Heart left ventricle (tissue), 16 donors: ENCODE data around the gene NUDT12. TPM values are rescaled to one million over a fixed set of nuclear protein-coding genes. Genes with fewer than 3 reads are reported as not detected.

Source experiments
- ATAC-seq, 4 donors: fragments of 200-7000 bp; cut with Tn5 transposase; one replicate each; pipeline ENCODE4 v1.9.1; 2020 to 2022; ENCODE audit warnings: moderate library complexity in 4 of 4, mild to moderate bottlenecking in 3 of 4, moderate number of reproducible peaks in 1 of 4
- DNase-seq, 5 donors: peaks; one replicate each; pipeline ENCODE4 v3.0.0-alpha.2; 2020
- H3K27ac ChIP-seq, 12 donors: fragments of 200-600 bp; sonication (generic) in 4 of 12; one replicate each; pipeline versions ENCODE4 v1.5.0 to v1.8.0; 2016 to 2022; ENCODE audit warnings: mild to moderate bottlenecking in 2 of 12
- H3K27me3 ChIP-seq, 9 donors: fragments of 200-600 bp; sonication (generic) in 2 of 9; one replicate each; pipeline versions ENCODE4 v1.5.1 to v1.8.0; 2016 to 2022; ENCODE audit warnings: mild to moderate bottlenecking in 3 of 9
- H3K36me3 ChIP-seq, 9 donors: fragments of 200-600 bp; sonication (generic) in 2 of 9; one replicate each; pipeline versions ENCODE4 v1.5.0 to v1.8.0; 2018 to 2022; ENCODE audit warnings: mild to moderate bottlenecking in 2 of 9
- H3K4me1 ChIP-seq, 12 donors: fragments of 200-600 bp; sonication (generic) in 4 of 12; one replicate each; pipeline versions ENCODE4 v1.5.0 to v1.8.0; 2016 to 2022; ENCODE audit warnings: mild to moderate bottlenecking in 3 of 12
- H3K4me3 ChIP-seq, 12 donors: fragments of 200-600 bp; sonication (generic) in 4 of 12; one replicate each; pipeline versions ENCODE4 v1.5.0 to v1.8.0; 2017 to 2022; ENCODE audit warnings: mild to moderate bottlenecking in 9 of 12, moderate library complexity in 4 of 12
- H3K9me3 ChIP-seq, 12 donors: fragments of 200-600 bp; sonication (generic) in 4 of 12; one replicate each; pipeline versions ENCODE4 v1.5.0 to v1.8.0; 2016 to 2022; ENCODE audit warnings: mild to moderate bottlenecking in 1 of 12
- CTCF ChIP-seq, 12 donors: fragments of 200-600 bp; sonication (generic) in 4 of 12; IDR thresholded peaks; one replicate each; pipeline versions ENCODE4 v1.5.0 to v1.8.0; 2018 to 2022; ENCODE audit warnings: antibody characterized with exemption in 12 of 12, mild to moderate bottlenecking in 5 of 12
- POLR2A ChIP-seq, 2 donors: fragments of 450-650 bp; IDR thresholded peaks; one replicate each; pipeline ENCODE4 v1.6.1; 2017; ENCODE audit warnings: antibody characterized with exemption in 2 of 2, mild to moderate bottlenecking in 2 of 2, moderate library complexity in 2 of 2
- WGBS, 4 donors: extraction: QIAGEN DNeasy Blood & Tissue Kit in 2 of 4; methylation state at CpG; one replicate each; pipeline versions ENCODE4 v1.1.5 to v1.1.7; 2013 to 2018; 5-methylcytosine and 5-hydroxymethylcytosine counted together
- intact Hi-C, 10 donors: fragments of 100-400 bp; cut with DNase I; formaldehyde crosslinking; loops; one replicate each; pipeline versions ENCODE4 v1.11.1 to v1.14.2; 2022
- long read RNA-seq, 3 donors: library from polyadenylated mRNA; unstranded; transcript quantifications; one replicate each; pipeline ENCODE4 v2.0.0, GENCODE V29; 2020 to 2021
- polyA plus RNA-seq, 2 donors: library from polyadenylated mRNA; stranded (reverse); fragments of 200-250 nt; gene quantifications; one replicate each; pipeline ENCODE4 v1.2.3, GENCODE V29; 2013
- total RNA-seq, 9 donors: library from RNA; depleted of rRNA in 2 of 9; stranded (reverse); fragments of >200 nt in 2 of 9; fragmentation: NEBNext Ultra II Directional in 3 of 9; extraction: Animal tissue kit (Norgen Biotek cat#: 25700) in 3 of 9; gene quantifications; one replicate each; pipeline versions ENCODE4 v1.1.0 to v1.2.4, GENCODE V29; 2016 to 2023
- donor health status: ischemic (EF 13 %, LVEDD 7.1; RV severe dilation, severe dysfunction).
- donor health status: healthy with polysubstance abuse.
- donor health status: DM: no; HTN: yes; CAD: no.
- donor health status: DM: no; HTN: no; CAD: no.
- donor health status: ischemic (EF 25% LVEDD 6.9; RV normal size, moderate dysfunction).
- donor health status: ischemic (EF 25% LVEDD 5.7; RV mildly dilated, moderate dysfunction).
- donor health status: healthy.
- donor health status: DM: yes; HTN: yes; CAD: no.
- donor health status: ischemic (EF 35%, LVEDD 5.7; RV mildly dilated, moderate dysfunction).
- donor health status: nonischemic (EF 11% LVEDD 7.7; RV severe dilation, severe dysfunction).
- donor health status: DM: yes; HTN: yes; CAD: no.
- donor health status: PGD.
- donor health status: ischemic (EF 29% LVEDD 5.4; RV normal size, mild dysfunction).
- donor health status: nonischemic (EF 23%, LVEDD 6.1; RV moderate dilation, normal function).

NUDT12 gene
- total RNA-seq, result 10 to 100 TPM; 10.3 to 14.5 (median 11.8) TPM
- 1 to 10 TPM; 6.0 to 9.6 TPM for polyA plus RNA-seq
- long read RNA-seq, donor 1, transcript NUDT12-201 (7 exons, 3,492 nt), result major isoform, 7 of 15 reads
- long read RNA-seq, donor 1, partial matches to known transcripts, result 2 of 15 reads
- long read RNA-seq, donor 1, other reads (novel, unspliced or antisense), result 4 of 15 reads
- long read RNA-seq, donor 2, transcript NUDT12-201 (7 exons, 3,492 nt), result major isoform, 13 of 28 reads
- long read RNA-seq, donor 2, partial matches to known transcripts, result 6 of 28 reads
- long read RNA-seq, donor 2, other reads (novel, unspliced or antisense), result 9 of 28 reads
- long read RNA-seq, donor 3, transcript NUDT12-201 (7 exons, 3,492 nt), result major isoform, 10 of 18 reads
- long read RNA-seq, donor 3, partial matches to known transcripts, result 1 of 18 reads
- long read RNA-seq, donor 3, other reads (novel, unspliced or antisense), result 7 of 18 reads

GRCh38 chr5:103562453-103563157, at the start of gene NUDT12:
Gene NUDT12, minus strand, starts transcription at chr5:103562789. Its CDS starts 2,541 bp downstream, at chr5:103560248.
- peak; percentile 92 to 97 (median 94) for ATAC-seq

GRCh38 chr5:103607346-103607745, 44.8 kb upstream of the NUDT12 start:
- ATAC-seq (no peak), DNase-seq (no peak)
- H3K27ac ChIP-seq, result no peak overlapping the region
- no peaks in the 10 kb centered on the region for H3K36me3 ChIP-seq
- intact Hi-C loops, result no loop called here
- H3K27me3 ChIP-seq, result no peaks in the 10 kb centered on the region
- H3K4me1 ChIP-seq, result no peaks in the 10 kb centered on the region
- H3K4me3 ChIP-seq, result no peak overlapping the region
- TF ChIP-seq CTCF (IDR thresholded peaks at IDR 0.05) (no peak), POLR2A (IDR thresholded peaks at IDR 0.05) (no peak)
- no peaks in the 10 kb centered on the region for H3K9me3 ChIP-seq

More at GRCh38 chr5:103562453-103563157, at the start of gene NUDT12:
- intact Hi-C loops, result loop anchor here in 1 of 10 donors (10.0 kb wide), 2 partner anchors 308 to 438 kb away; partner anchors contain the start of genes GIN1, MACIR and PPIP5K2
- 1 to 8% (median 6%) methylated on average over 27 to 37 of the region's 37 CpGs for WGBS, 4 donors
- TF ChIP-seq CTCF (IDR thresholded peaks at IDR 0.05) (no peak), POLR2A (IDR thresholded peaks at IDR 0.05) (peak in 1 of 2 donors; percentile 38)
- peaks cover 0 to 15% (median 0%) of the 10 kb centered on the region in 9 donors for H3K36me3 ChIP-seq
- H3K27ac ChIP-seq, result peak within 1 kb of the TSS; percentile 63 to 95 (median 86)
- no peaks in the 10 kb centered on the region for H3K9me3 ChIP-seq
- no peaks in the 10 kb centered on the region for H3K27me3 ChIP-seq
- peaks cover 0 to 14% (median 5%) of the 10 kb centered on the region in 12 donors for H3K4me1 ChIP-seq
- H3K4me3 ChIP-seq, result peak within 1 kb of the TSS; percentile 48 to 89 (median 73)
- peak; percentile 63 to 83 (median 74) for DNase-seq

- no peak overlapping the region for H3K4me3 ChIP-seq
- no peak overlapping the region for H3K27ac ChIP-seq
- H3K9me3 ChIP-seq, result no peaks in the 10 kb centered on the region
- WGBS, 4 donors, result 71 to 80% (median 77%) methylated on average over 2 of the region's 2 CpGs
- intact Hi-C loops, result no loop called here
- ATAC-seq, result no peak
- no peaks in the 10 kb centered on the region for H3K4me1 ChIP-seq
- H3K27me3 ChIP-seq, result no peaks in the 10 kb centered on the region
- TF ChIP-seq POLR2A (IDR thresholded peaks at IDR 0.05) (no peak), CTCF (IDR thresholded peaks at IDR 0.05) (no peak)
- DNase-seq, result no peak
- no peaks in the 10 kb centered on the region for H3K36me3 ChIP-seq
Observed at GRCh38 chr5:103605277-103605676, 42.7 kb upstream of the NUDT12 start.

- TF ChIP-seq CTCF (IDR thresholded peaks at IDR 0.05) (no peak), POLR2A (IDR thresholded peaks at IDR 0.05) (no peak)
- H3K9me3 ChIP-seq, result no peaks in the 10 kb centered on the region
- ATAC-seq, result no peak
- no peaks in the 10 kb centered on the region for H3K36me3 ChIP-seq
- H3K27ac ChIP-seq, result no peak overlapping the region
- no peak for DNase-seq
- H3K27me3 ChIP-seq, result no peaks in the 10 kb centered on the region
- intact Hi-C loops, result no loop called here
- no peaks in the 10 kb centered on the region for H3K4me1 ChIP-seq
- no peak overlapping the region for H3K4me3 ChIP-seq
Observed at GRCh38 chr5:103602438-103602837, 39.8 kb upstream of the NUDT12 start.
